CD1c-positive myeloid dendritic cell (primary cell): ENCODE data around the gene DNAH12.
A peak's percentile ranks its signal among the peaks of the same experiment; 100 is the strongest.

Experiments used
- DNase-seq: peaks from one replicate; pipeline ENCODE4 v3.0.0-alpha.2; 2016; ENCODE audit errors: extremely low spot score

Gene DNAH12

DNA sequence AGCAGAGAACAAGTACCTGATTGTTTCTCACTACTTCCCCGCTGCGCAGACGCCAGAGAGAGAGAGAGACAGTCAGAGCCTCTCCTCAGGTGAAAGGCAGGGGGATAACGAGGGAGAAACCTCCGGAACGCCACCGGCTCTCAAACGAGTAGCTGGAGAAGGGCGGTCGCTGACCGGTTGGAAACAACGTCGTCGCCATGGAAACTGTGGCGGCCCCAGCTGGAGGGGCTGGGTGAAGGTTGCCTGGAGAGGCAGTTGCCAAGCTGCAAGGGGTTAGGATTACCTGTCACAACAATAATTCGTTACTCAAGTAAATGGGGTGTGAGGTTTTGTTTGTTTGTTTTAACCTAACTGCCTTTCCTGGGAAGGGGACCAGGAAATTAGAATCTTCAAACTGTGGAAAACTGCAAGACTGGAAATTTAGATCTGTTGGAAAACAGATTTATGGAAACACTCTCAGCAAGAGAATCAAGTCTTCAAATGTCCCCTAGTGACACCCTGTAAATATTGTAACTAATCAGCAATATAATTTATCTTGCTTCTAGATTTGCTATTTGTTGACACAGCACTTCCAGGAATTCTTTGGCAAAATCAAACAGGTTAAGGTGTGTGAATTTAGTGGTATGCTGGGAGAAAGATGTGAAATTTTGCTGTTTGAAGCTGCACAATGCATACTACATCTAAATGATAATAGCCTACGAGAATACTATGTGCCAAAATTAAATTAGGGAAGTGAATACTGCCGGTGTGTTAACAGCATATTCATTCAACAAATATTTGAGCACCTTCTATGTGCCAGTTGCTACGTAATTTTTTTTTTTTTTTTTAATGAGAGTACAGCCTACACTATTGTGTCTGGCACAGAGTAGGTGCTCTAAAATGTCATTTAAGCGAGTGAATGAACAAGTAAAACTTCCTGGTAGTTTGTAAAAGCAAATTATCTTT is at the start of gene DNAH12:
Gene DNAH12, minus strand, starts transcription at position 164 of the 945 bp plus-strand sequence. CDS start 1,474 bp downstream, outside the sequence.
- DNase-seq = no peak

DNA sequence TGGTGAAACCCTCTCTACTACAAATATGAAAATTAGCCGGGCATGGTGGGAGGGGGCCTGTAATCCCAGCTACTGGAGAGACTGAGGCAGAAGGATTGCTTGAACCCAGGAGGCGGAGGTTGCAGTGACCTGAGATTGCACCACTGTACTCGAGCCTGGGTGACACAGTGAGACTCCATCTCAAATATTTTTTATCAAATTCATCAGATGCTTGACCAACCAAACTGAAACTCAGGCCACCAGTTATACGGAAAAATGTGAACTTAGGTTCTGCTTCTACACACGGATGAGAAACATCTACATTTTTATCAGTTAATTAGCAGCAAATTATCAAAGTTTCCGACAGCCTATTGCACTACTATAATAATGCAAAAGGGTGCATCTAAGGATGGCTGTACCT is 48.2 kb upstream of the DNAH12 start:
- DNase-seq = no peak

GRCh38 chr3:57587905-57588304 is 43.8 kb upstream of the DNAH12 start:
- DNase-seq = no peak

DNA sequence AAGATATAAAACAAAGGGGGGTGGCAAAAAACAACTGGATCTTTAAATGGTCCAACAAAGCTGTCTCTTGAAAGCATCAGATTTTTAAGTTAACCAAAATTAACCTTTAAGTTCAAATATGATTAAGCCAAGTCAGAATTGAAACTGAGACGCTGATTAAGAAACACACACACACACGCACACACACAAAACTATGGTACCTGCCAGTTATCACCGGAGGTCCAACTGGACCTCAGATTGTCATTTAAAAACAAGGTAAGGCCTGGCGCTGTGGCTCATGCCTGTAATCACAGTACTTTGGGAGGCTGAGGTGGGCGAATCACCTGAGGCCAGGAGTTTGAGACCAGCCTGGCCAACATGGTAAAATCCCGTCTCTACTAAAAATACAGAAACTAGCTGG is 42.6 kb upstream of the DNAH12 start:
- no peak for DNase-seq

DNA sequence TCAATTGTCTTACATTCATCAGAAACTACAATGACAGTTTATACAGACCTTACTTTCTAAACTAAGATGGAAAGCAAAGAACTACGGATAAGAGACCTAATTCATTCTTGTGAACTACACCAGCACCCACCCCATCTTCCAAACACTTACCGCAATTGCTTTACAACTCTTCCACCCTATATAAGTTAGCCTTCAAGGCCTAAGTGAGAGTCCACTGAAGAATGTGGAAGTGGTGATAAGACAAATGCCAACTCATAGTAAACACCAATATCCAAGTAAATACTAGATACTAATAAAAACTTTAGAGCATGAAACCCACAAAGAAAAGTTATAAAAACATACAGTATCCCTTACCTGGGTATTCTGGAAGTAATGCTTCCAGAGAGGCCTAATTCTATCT is 39.4 kb upstream of the DNAH12 start:
- no peak for DNase-seq

- DNase-seq = no peak
Observed at GRCh38 chr3:57582474-57583168, 38.5 kb upstream of the DNAH12 start.

GRCh38 chr3:57577801-57578200 is 33.7 kb upstream of the DNAH12 start:
- DNase-seq = no peak

- DNase-seq = no peak
Observed at GRCh38 chr3:57575966-57576626, 32.0 kb upstream of the DNAH12 start.

- DNase-seq = no peak
Observed at GRCh38 chr3:57572096-57572495, 28.0 kb upstream of the DNAH12 start.

GRCh38 chr3:57570878-57571277 is 26.7 kb upstream of the DNAH12 start:
- no peak for DNase-seq

DNA sequence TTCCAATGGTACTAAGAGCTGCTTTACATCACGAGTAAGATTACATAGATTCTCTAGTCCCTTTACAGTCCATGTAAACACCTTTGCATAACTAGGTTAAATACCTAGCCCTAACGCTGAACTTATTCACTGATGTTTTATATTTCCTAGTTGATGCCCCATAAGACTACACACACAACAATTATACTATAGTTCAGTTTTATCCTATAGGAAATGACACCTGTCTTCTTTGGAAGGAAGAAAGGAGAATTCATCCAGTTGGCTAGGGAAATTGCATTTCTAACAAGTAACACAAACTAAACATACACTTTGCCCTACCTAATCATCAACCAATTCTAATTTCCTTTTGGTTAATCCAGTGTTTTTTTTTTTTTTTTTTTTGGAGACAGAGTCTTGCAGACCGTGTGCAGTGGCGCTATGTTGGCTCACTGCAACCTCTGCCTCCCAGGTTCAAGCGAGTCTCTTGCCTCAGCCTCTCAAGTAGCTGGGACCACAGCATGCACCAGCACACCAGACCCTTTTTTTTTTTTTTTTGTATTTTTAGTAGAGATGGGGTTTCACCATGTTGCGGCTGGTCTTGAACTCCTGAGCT is 25.8 kb upstream of the DNAH12 start:
- DNase-seq = no peak

DNA sequence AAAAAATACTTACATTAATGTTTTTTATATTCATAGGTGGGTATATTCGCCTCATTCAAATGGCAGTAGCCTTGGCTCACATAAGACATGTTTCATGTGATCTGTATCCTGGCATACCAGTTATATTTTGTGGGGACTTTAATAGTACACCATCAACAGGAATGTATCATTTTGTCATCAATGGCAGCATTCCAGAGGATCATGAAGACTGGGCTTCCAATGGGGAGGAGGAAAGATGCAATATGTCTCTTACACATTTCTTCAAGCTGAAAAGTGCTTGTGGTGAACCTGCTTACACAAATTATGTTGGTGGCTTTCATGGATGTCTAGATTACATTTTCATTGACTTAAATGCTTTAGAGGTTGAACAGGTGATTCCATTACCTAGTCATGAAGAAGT is 15.4 kb upstream of the DNAH12 start:
- DNase-seq = no peak

- peak; percentile 51 for DNase-seq
Observed at GRCh38 chr3:57557085-57557537, 13.0 kb upstream of the DNAH12 start.

DNA sequence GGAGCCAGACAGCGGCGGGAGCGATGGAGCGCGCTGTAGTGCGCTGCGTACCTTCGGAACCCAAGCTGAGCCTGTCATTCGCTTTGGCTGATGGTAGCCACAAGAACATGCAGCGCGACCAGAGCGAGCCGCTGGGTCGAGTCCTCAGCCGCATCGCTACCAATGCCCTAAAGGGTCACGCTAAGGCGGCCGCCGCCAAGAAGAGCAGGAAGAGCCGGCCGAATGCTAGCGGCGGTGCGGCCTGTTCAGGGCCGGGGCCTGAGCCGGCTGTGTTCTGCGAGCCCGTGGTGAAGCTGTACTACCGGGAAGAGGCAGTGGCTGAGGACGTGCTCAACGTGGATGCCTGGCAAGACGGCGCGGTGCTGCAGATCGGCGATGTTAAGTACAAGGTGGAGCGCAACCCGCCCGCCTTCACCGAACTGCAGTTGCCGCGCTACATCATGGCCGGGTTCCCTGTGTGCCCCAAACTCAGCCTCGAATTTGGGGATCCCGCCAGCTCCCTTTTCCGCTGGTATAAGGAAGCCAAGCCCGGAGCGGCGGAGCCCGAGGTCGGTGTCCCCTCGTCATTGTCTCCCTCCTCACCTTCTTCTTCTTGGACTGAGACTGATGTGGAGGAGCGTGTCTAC is 12.4 kb upstream of the DNAH12 start:
- peak; percentile 21 for DNase-seq

DNA sequence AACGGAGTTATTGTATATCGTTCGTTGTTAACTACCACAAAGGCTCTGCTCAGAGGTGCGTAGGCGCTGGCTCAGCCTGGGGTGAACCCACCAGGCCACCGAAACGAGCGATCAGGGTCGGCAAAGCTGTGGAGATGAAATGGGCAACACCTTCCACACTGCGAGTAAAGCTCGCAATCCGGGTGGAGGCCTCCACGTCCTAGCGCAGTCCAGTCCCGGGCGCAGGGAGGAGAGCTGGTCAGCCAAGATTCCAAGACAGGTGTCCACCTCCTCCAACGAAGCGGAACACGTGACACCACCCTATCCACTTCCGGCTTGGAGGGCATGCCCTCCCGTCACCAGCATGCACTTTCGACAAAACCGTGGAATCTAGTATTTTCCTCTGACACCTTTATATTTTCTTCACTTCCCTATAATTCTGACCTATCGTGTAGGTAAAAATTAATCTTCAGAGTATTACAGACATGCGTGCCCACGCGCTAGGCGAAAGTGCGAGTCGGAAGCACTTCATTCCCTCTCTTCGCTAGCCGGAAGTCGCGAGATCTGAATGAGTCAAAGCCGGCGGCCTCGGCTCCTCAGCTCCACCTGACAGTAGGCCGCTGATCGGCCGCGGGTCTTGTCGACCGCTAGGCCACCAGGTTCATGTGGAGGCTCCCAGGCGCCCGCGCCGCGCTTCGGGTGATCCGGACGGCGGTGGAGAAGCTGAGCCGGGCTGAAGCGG is 11.8 kb upstream of the DNAH12 start, which contains the start of gene PDE12:
Gene PDE12, plus strand, starts transcription at position 537 of the 721 bp plus-strand sequence. Its CDS starts 106 bp downstream, at position 643.
- peak; percentile 93 for DNase-seq

GRCh38 chr3:57555306-57555705 is 11.2 kb upstream of the DNAH12 start:
- no peak for DNase-seq

DNA sequence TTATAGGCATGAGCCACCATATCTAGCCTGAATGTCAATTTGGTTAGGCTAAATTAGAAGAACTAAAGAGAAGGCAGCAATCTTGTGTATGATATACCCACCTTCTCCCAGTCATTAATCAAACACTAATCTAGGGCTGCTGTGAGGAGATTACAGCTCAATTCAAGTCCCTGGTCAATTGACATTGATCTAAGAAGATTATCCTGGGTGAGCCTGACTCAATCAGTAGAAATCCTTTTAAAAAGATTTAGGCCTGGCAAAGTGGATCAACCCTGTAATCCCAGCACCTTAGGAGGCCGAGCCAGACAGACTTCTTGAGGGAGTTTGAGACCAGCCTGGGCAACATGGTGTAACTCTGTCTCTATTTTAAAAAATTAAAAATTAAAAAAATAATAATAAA is 2.5 kb upstream of the DNAH12 start:
- DNase-seq = no peak

DNA sequence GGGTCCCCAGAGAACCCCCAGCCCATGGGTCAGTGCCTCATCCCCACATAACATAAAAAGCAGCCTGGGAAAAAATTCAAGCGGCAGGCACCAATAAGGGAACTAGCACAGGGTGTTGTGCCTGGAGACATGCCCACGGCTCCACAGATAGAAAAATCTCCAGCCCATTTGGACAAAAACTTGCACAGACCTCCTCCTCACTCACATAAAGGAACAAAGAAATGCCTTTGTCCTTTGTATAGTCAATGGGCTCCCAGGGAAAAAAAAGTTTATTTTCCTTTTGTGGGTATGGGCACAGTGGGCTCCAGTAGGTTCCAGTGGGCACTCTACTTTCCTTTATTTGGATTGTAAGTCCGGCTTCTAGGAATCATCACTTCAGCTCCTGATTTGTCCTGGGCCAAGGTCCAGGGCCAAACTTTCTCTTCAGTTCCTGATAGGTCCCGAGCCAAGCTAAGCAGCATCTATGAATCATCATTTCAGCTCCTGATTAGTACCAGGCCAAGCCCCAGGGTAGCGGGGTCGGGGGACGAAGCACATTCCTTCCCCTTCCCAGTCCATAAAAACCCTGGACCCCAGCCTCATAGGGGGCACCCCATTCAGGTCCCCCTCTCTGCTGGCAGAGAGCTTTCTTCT is 1.6 kb upstream of the DNAH12 start:
- DNase-seq = no peak

DNA sequence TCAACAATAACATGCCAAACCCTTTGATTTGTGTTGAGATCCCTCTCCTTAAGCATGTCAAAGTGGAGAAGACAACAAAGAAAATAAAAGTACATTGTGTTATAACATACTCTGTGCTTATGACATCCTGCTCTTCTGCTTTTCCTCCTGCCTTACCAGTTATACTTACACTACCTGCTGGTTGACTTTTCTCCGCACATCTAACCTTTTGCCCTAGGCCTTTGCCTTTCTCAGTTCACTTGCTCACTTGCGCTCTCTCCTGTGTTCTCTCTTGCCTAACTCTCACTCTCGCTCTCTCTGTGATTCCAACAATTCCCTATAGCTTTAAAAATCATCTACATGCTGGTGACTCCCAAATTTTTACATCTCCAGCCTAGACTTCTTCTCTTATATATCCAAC is 5.7 kb downstream of the DNAH12 start:
- no peak for DNase-seq

DNA sequence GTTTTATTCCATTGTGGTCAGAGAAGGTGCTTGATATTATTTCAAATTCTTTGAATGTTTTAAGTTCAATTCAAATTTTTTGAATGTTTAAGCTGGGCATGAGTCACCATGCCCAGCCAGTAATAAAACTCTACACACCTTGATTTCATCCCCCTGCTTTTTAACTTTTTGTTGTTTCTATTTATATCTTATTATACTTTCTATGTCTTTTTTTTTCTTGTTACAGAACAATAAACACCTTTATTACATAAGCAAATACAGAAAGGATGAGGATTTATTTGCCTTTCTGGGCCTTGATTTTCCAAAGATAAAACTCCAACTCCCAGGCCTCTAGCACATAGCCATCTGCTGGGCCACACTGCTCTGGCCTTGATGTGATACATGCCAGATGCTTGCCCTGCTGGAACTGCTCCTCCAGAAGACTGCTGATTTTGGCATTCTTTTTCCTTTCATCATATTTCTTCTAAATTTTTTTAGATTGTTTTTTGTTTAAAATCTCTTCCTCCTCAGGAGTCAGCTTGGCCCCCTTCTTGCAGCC is 14.0 kb downstream of the DNAH12 start:
- DNase-seq = no peak
